GM23248 (cell line): Measurements from ENCODE around the gene CCDC24. TPM values are rescaled to one million over a fixed set of nuclear protein-coding genes. Genes with fewer than 3 reads are reported as not detected.

ENCODE experiments used
- DNase-seq: peaks from one replicate; pipeline ENCODE4 v3.0.0-alpha.2; 2015
- H2AFZ ChIP-seq: fragments of 200-600 bp; sonication (generic); 2 replicates; pipeline ENCODE4 v1.6.1; 2016; ENCODE audit warnings: antibody characterized with exemption
- H3F3A ChIP-seq: fragments of 200-600 bp; sonication (generic); 2 replicates; pipeline ENCODE4 v1.6.1; 2016; ENCODE audit warnings: mild to moderate bottlenecking, antibody characterized with exemption, mixed run types; ENCODE audit not compliant: insufficient read depth
- H3K27ac ChIP-seq: fragments of 200-600 bp; sonication (generic); 2 replicates; pipeline ENCODE4 v1.5.1; 2016; ENCODE audit warnings: mild to moderate bottlenecking
- H3K27me3 ChIP-seq: fragments of 200-600 bp; sonication (generic); replicated peaks from 2 replicates; pipeline ENCODE4 v1.6.1; 2016; ENCODE audit warnings: mild to moderate bottlenecking; ENCODE audit not compliant: insufficient read depth
- H3K36me3 ChIP-seq: fragments of 200-600 bp; sonication (generic); 2 replicates; pipeline ENCODE4 v1.6.1; 2016; ENCODE audit warnings: low read depth, mild to moderate bottlenecking
- H3K4me1 ChIP-seq: fragments of 200-600 bp; sonication (generic); 2 replicates; pipeline ENCODE4 v1.6.1; 2016; ENCODE audit warnings: mild to moderate bottlenecking; ENCODE audit not compliant: insufficient read depth
- H3K4me2 ChIP-seq: fragments of 200-600 bp; sonication (generic); one replicate; pipeline ENCODE4 v1.6.1; 2016; ENCODE audit warnings: mild to moderate bottlenecking; ENCODE audit not compliant: unreplicated experiment
- H3K4me3 ChIP-seq: fragments of 200-600 bp; sonication (generic); 2 replicates; pipeline ENCODE4 v1.5.1; 2016; ENCODE audit warnings: mild to moderate bottlenecking
- H3K79me2 ChIP-seq: fragments of 200-600 bp; sonication (generic); 2 replicates; pipeline ENCODE4 v1.6.1; 2016; ENCODE audit warnings: mild to moderate bottlenecking; ENCODE audit not compliant: insufficient read depth
- H3K9ac ChIP-seq: fragments of 200-600 bp; sonication (generic); 2 replicates; pipeline ENCODE4 v1.6.1; 2016; ENCODE audit warnings: mild to moderate bottlenecking
- H3K9me2 ChIP-seq: fragments of 200-600 bp; sonication (generic); 2 replicates; pipeline ENCODE4 v1.6.1; 2016; ENCODE audit warnings: mixed run types, mild to moderate bottlenecking, moderate library complexity; ENCODE audit not compliant: insufficient read depth
- H3K9me3 ChIP-seq: fragments of 200-600 bp; sonication (generic); one replicate; pipeline ENCODE4 v1.6.1; 2017; ENCODE audit warnings: low read depth
- H4K20me1 ChIP-seq: fragments of 200-600 bp; sonication (generic); 2 replicates; pipeline ENCODE4 v1.6.0; 2016; ENCODE audit not compliant: insufficient read depth
- EZH2 ChIP-seq: fragments of 200-600 bp; sonication (generic); IDR thresholded peaks from 2 replicates; pipeline ENCODE4 v1.6.1; 2018; ENCODE audit warnings: antibody characterized with exemption, mild to moderate bottlenecking; ENCODE audit not compliant: insufficient read depth, poor library complexity, severe bottlenecking
- EZH2phosphoT487 ChIP-seq: fragments of 200-600 bp; sonication (generic); IDR thresholded peaks from 2 replicates; pipeline ENCODE4 v1.6.1; 2018; ENCODE audit warnings: antibody characterized with exemption, moderate library complexity, mild to moderate bottlenecking, low read depth; ENCODE audit not compliant: insufficient read depth
- WGBS, 2 experiments: methylation state at CpG; one replicate each; pipeline ENCODE4 v1.1.6; 2015 to 2017; ENCODE audit warnings: low lambda C conversion rate in 2 of 2, low coverage in 1 of 2; ENCODE audit errors: missing lambda C conversion rate in 2 of 2; 5-methylcytosine and 5-hydroxymethylcytosine counted together
- in situ Hi-C: fragments of 300-500 bp; cut with MboI; formaldehyde crosslinking; loops from 2 replicates; pipeline ENCODE4 v1.15.0; 2020
- polyA plus RNA-seq: library from polyadenylated mRNA; unstranded; fragments of >200 nt; fragmentation: Nextera tagmentation; extraction: Ambion mirVana; gene quantifications from 2 replicates; pipeline ENCODE4 v1.2.1, GENCODE V29; 2016
- total RNA-seq: library from RNA; depleted of rRNA; stranded (reverse); fragments of >200 nt; shearing (Covaris generic); gene quantifications from 2 replicates; pipeline ENCODE4 v1.2.3, GENCODE V29; 2014

The CCDC24 gene
- total and polyA plus RNA-seq, 2 experiments from 2014 or later, result 3.1 to 4.3 TPM

DNA sequence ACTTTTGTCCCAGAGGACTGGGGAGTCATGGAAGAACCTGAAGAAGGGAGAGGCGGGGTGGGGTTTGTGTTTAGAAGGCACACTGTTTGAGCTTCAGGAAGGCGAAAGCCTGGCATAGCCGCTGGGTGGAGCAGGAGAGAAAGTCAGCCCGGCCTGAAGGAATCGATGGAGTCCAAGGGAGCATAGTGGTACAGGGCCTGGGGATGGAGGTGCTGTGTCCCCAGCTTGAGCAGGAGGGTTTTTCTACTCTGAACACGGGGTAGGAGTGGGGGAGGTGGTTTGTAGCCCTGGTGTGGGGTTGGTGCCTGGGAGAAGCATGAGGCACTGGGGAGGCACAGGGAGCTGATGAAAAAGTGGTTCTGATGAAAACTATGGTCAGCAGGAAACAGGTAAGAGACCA, 4.7 kb upstream of the CCDC24 start:
- no peak for TF ChIP-seq EZH2phosphoT487
- TF ChIP-seq EZH2, result no peak
- Histone ChIP-seq H3K27me3 (no peaks in the 10 kb centered on the region), H3K36me3 (0 out of 2 replicates have a peak, but pooled peaks cover 6% of the 10 kb centered on the region), H3K4me2 (no peak overlapping the region), H3K27ac (peak overlapping the region; percentile 46), H3K9ac (peak overlapping the region; percentile 32; the same call in 1 of the 2 replicates), H3K9me2 (no peaks in the 10 kb centered on the region), H3K9me3 (no peaks in the 10 kb centered on the region), H3K4me1 (peaks cover 21% of the 10 kb centered on the region), H4K20me1 (no peaks in the 10 kb centered on the region), H3F3A (peaks cover 27% of the 10 kb centered on the region), H3K4me3 (no peak overlapping the region), H3K79me2 (peaks cover 17% of the 10 kb centered on the region), H2AFZ (no peak overlapping the region)
- peak; percentile 44 for DNase-seq
- in situ Hi-C loops, result no loop called here
- WGBS, 2 experiments, result 63 to 65% methylated on average over 6 of the region's 6 CpGs

DNA sequence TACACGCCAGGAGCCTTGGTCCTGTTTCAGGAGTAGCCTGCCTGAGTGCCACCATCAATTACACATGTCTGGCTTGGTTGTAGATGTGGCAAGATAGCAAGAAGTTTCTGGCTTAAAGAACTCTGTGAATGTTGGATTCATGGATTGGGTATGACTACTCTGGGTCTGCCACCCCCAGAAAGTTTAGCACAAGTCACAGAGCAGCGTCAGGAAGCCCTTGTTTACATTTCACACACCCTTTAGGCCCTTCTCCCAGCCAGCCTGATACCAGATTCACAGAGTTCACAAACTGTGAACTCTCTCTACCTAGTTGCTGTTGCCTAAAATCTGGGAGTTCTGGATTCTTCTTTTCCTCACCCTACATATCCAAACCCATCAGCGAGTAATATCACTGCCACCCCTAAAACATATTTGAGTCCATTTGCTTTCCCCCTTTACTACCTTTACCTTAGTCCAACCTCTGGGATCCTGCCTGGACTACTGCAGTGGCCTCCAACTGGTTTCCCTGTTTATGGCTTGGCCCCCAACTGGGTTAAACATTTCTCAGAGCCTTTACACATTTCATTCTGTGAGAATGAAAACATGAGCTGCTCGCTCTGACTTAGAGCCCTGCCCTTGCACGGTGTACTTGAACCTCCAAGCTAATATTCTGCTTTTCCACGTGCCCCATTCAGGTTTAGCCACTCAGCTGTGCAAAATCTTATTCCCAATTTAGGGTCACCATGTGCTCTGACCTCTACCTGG, 4.1 kb upstream of the CCDC24 start:
- Histone ChIP-seq H4K20me1 (no peaks in the 10 kb centered on the region), H3F3A (peaks cover 27% of the 10 kb centered on the region), H3K4me3 (no peak overlapping the region), H3K27ac (peak overlapping the region; percentile 46), H3K4me2 (no peak overlapping the region), H3K27me3 (no peaks in the 10 kb centered on the region), H3K79me2 (peaks cover 11% of the 10 kb centered on the region), H3K9me3 (no peaks in the 10 kb centered on the region), H3K4me1 (peaks cover 21% of the 10 kb centered on the region), H3K36me3 (0 out of 2 replicates have a peak, but pooled peaks cover 6% of the 10 kb centered on the region), H3K9me2 (no peaks in the 10 kb centered on the region), H3K9ac (peak overlapping the region; percentile 32; the same call in 1 of the 2 replicates), H2AFZ (no peak overlapping the region)
- DNase-seq, result peak; percentile 54
- WGBS, 2 experiments, result 75 to 77% methylated on average over 6 of the region's 6 CpGs
- TF ChIP-seq EZH2phosphoT487 (no peak), EZH2 (no peak)
- in situ Hi-C loops, result no loop called here

DNA sequence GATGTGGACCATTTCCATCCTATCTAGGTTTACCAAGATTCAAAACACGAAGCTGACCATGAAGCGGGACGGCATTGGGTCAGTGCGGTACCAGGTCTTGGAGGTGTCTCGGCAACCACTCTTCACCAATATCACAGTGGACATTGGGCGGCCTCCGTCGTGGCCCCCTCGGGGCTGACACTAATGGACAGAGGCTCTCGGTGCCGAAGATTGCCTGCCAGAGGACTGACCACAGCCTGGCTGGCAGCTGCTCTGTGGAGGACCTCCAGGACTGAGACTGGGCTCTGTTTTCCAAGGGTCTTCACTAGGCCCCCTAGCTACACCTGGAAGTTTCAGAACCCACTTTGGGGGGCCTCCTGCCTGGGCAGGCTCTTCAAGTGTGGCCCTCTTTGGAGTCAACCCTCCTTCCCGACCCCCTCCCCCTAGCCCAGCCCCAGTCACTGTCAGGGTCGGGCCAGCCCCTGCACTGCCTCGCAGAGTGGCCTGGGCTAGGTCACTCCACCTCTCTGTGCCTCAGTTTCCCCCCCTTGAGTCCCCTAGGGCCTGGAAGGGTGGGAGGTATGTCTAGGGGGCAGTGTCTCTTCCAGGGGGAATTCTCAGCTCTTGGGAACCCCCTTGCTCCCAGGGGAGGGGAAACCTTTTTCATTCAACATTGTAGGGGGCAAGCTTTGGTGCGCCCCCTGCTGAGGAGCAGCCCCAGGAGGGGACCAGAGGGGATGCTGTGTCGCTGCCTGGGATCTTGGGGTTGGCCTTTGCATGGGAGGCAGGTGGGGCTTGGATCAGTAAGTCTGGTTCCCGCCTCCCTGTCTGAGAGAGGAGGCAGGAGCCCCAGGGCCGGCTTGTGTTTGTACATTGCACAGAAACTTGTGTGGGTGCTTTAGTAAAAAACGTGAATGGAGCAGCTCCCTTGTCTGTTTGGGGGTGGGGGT, 864 bp upstream of the CCDC24 start:
- peak overlapping the region; percentile 86 for H3K4me2 ChIP-seq
- peak; percentile 58 for DNase-seq
- H3K9ac ChIP-seq, result peak overlapping the region; percentile 84
- TF ChIP-seq EZH2 (no peak), EZH2phosphoT487 (no peak)
- H3K27me3 ChIP-seq, result no peaks in the 10 kb centered on the region
- WGBS, 2 experiments, result 78 to 80% methylated on average over 19 of the region's 19 CpGs
- H3K36me3 ChIP-seq, result 0 out of 2 replicates have a peak, but pooled peaks cover 6% of the 10 kb centered on the region
- H3K27ac ChIP-seq, result peak overlapping the region; percentile 83
- H4K20me1 ChIP-seq, result no peaks in the 10 kb centered on the region
- H3K4me3 ChIP-seq, result peak overlapping the region; percentile 74
- H3K79me2 ChIP-seq, result no peaks in the 10 kb centered on the region
- in situ Hi-C loops, result no loop called here
- H2AFZ ChIP-seq, result peak overlapping the region; percentile 74
- H3K9me3 ChIP-seq, result no peaks in the 10 kb centered on the region
- H3K9me2 ChIP-seq, result no peaks in the 10 kb centered on the region
- H3K4me1 ChIP-seq, result peaks cover 26% of the 10 kb centered on the region
- peaks cover 38% of the 10 kb centered on the region for H3F3A ChIP-seq

DNA sequence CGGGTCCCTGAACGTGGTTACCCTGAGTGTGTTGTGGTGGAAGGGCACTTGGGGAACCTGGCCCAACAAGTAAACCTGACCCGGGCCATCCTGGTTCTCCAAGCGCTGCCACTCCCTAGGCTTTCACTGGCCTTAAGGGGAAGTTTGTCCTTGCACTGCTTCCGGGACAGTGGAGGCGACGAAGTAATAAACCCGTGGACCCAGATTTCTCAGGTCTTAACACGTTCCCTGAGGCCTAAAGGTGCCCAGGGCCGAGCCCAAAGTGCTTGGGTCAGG, 261 bp upstream of the CCDC24 start:
- no peaks in the 10 kb centered on the region for H4K20me1 ChIP-seq
- H3F3A ChIP-seq, result peaks cover 32% of the 10 kb centered on the region
- peak overlapping the region; percentile 86 for H3K4me2 ChIP-seq
- no peaks in the 10 kb centered on the region for H3K79me2 ChIP-seq
- no peaks in the 10 kb centered on the region for H3K27me3 ChIP-seq
- DNase-seq, result no peak
- peaks cover 25% of the 10 kb centered on the region for H3K4me1 ChIP-seq
- peak overlapping the region; percentile 74 for H3K4me3 ChIP-seq
- peak overlapping the region; percentile 83 for H3K27ac ChIP-seq
- TF ChIP-seq EZH2phosphoT487 (no peak), EZH2 (no peak)
- peak overlapping the region; percentile 84 for H3K9ac ChIP-seq
- H3K36me3 ChIP-seq, result 0 out of 2 replicates have a peak, but pooled peaks cover 3% of the 10 kb centered on the region
- H3K9me3 ChIP-seq, result no peaks in the 10 kb centered on the region
- in situ Hi-C loops, result no loop called here
- H3K9me2 ChIP-seq, result no peaks in the 10 kb centered on the region
- H2AFZ ChIP-seq, result peak overlapping the region; percentile 74
- 1 to 4% methylated on average over 10 of the region's 10 CpGs for WGBS, 2 experiments
